ENCODE measurements around the gene LDLR. TPM values are rescaled to one million over a fixed set of nuclear protein-coding genes. Genes with fewer than 3 reads are reported as not detected.
"Not testable (repeated sequence)": the region's sequence is repeated elsewhere in the genome, so short reads cannot be mapped to it uniquely, and the experiment has no call there.

The LDLR gene
- total RNA-seq, 2 donors from 2014 or later: 61.0 to 101 TPM

DNA sequence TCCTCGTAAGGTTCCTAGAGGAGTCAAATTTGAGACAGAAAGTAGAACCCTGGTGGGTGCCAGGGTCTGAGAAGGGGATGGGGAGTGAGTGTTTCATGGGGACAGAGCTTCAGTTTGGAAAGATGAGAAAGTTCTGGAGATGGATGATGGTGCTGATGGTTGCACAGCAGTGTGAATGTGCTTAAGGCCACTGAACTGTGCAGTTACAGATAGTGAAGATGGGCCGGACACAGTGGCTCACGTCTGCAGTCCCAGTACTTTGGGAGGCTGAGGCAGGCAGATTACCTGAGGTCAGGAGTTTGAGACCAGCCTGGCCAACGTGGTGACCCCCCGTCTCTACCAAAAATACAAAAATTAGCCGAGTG lies 65.4 kb downstream of the LDLR start:
- H3K36me3 Mint-ChIP-seq (ENCODE audit: low read depth): peaks cover 7% of the 10 kb centered on the region
- H3K9me3 ChIP-seq (ENCODE audit: control insufficient read depth, low read length): no peaks in the 10 kb centered on the region
- H3K9ac ChIP-seq (ENCODE audit: extremely low read depth, low read length, poor library complexity, severe bottlenecking): peak overlapping the region; percentile 75
- TF ChIP-seq, protein P1, sequence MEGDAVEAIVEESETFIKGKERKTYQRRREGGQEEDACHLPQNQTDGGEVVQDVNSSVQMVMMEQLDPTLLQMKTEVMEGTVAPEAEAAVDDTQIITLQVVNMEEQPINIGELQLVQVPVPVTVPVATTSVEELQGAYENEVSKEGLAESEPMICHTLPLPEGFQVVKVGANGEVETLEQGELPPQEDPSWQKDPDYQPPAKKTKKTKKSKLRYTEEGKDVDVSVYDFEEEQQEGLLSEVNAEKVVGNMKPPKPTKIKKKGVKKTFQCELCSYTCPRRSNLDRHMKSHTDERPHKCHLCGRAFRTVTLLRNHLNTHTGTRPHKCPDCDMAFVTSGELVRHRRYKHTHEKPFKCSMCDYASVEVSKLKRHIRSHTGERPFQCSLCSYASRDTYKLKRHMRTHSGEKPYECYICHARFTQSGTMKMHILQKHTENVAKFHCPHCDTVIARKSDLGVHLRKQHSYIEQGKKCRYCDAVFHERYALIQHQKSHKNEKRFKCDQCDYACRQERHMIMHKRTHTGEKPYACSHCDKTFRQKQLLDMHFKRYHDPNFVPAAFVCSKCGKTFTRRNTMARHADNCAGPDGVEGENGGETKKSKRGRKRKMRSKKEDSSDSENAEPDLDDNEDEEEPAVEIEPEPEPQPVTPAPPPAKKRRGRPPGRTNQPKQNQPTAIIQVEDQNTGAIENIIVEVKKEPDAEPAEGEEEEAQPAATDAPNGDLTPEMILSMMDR (conservative IDR thresholded peaks at IDR 0.05): no peak
- H3K27ac Mint-ChIP-seq: no peak overlapping the region
- peaks cover 11% of the 10 kb centered on the region for H3K4me1 Mint-ChIP-seq
- H3K4me3 ChIP-seq (ENCODE audit: low read length): peak overlapping the region; percentile 92
- H3K27ac ChIP-seq (ENCODE audit: low read depth, low read length): no peak overlapping the region
- WGBS, 2 experiments (ENCODE audit: insufficient coverage in 1 of 2, insufficient read length in 1 of 2): 57 to 66% methylated on average over 6 of the region's 6 CpGs
- DNase-seq: no peak
- peak overlapping the region; percentile 73 for H3K4me3 Mint-ChIP-seq
- H3K4me1 ChIP-seq (ENCODE audit: control insufficient read depth, insufficient read depth, low read length): no peaks in the 10 kb centered on the region
- no peaks in the 10 kb centered on the region for H3K27me3 ChIP-seq (ENCODE audit: control insufficient read depth, insufficient read depth, low read length, poor library complexity, severe bottlenecking)
- no peaks in the 10 kb centered on the region for H3K9me3 Mint-ChIP-seq
- peaks cover 7% of the 10 kb centered on the region for H3K36me3 ChIP-seq (ENCODE audit: control insufficient read depth, insufficient read depth, low read length)
- no peaks in the 10 kb centered on the region for H3K27me3 Mint-ChIP-seq (ENCODE audit: insufficient read depth)

DNA sequence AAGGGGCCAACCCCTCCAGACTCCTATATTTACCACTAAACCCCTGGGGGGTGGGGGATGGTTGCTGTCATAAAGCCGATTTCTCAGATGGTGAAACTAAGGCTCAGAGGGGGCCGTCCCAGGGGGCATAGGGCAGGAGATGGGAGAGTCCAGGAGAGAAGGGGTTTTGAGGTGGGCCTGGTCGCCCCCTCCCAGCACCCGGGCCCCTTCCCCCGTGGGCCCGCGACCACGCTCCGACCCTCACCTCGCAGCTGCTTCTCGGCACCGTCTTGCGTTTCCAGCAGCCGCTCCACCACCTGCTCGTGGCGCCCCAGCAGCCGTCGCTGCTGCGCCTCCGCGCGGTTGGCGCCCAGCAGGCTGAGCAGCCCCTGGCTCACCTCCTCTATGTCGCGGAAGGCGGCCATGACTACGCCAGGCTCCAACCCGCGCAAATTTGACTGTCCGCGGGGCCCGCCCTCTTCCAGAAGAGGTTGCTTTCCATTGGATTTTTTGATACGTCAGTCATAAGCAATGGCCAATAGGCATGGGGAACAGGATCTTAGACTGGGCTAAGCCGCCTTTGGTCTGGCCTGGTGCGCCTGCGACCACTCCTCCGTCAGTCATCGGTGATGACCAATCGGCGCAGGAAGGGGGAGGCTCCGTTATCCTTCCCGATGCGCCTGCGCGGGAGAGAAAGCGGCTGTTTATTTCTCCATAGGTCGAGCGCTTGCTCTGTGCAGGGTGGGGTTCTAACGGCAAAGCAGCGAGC lies 66.3 kb downstream of the LDLR start, which contains the start of gene SPC24:
Gene SPC24, minus strand, starts transcription at position 410 of the 748 bp plus-strand sequence. Its CDS starts 6 bp downstream, at position 404.
- H3K9me3 ChIP-seq (ENCODE audit: control insufficient read depth, low read length): no peaks in the 10 kb centered on the region
- Mint-ChIP-seq H3K27me3 (ENCODE audit: insufficient read depth) (no peaks in the 10 kb centered on the region), H3K27ac (peak within 1 kb of the TSS; percentile 74), H3K4me1 (peaks cover 11% of the 10 kb centered on the region), H3K4me3 (peak within 1 kb of the TSS; percentile 73), H3K36me3 (ENCODE audit: low read depth) (peaks cover 7% of the 10 kb centered on the region), H3K9me3 (no peaks in the 10 kb centered on the region)
- no peaks in the 10 kb centered on the region for H3K4me1 ChIP-seq (ENCODE audit: control insufficient read depth, insufficient read depth, low read length)
- H3K36me3 ChIP-seq (ENCODE audit: control insufficient read depth, insufficient read depth, low read length): peaks cover 7% of the 10 kb centered on the region
- peak; percentile 99 for DNase-seq
- peak within 1 kb of the TSS; percentile 75 for H3K9ac ChIP-seq (ENCODE audit: extremely low read depth, low read length, poor library complexity, severe bottlenecking)
- 0 to 1% methylated on average over 25 to 50 of the region's 50 CpGs for WGBS, 2 experiments (ENCODE audit: insufficient coverage in 1 of 2, insufficient read length in 1 of 2)
- TF ChIP-seq, protein P1 (conservative IDR thresholded peaks at IDR 0.05): peak; percentile 14
- H3K4me3 ChIP-seq (ENCODE audit: low read length): peak within 1 kb of the TSS; percentile 92
- no peak within 1 kb of the TSS for H3K27ac ChIP-seq (ENCODE audit: low read depth, low read length)
- no peaks in the 10 kb centered on the region for H3K27me3 ChIP-seq (ENCODE audit: control insufficient read depth, insufficient read depth, low read length, poor library complexity, severe bottlenecking)

DNA sequence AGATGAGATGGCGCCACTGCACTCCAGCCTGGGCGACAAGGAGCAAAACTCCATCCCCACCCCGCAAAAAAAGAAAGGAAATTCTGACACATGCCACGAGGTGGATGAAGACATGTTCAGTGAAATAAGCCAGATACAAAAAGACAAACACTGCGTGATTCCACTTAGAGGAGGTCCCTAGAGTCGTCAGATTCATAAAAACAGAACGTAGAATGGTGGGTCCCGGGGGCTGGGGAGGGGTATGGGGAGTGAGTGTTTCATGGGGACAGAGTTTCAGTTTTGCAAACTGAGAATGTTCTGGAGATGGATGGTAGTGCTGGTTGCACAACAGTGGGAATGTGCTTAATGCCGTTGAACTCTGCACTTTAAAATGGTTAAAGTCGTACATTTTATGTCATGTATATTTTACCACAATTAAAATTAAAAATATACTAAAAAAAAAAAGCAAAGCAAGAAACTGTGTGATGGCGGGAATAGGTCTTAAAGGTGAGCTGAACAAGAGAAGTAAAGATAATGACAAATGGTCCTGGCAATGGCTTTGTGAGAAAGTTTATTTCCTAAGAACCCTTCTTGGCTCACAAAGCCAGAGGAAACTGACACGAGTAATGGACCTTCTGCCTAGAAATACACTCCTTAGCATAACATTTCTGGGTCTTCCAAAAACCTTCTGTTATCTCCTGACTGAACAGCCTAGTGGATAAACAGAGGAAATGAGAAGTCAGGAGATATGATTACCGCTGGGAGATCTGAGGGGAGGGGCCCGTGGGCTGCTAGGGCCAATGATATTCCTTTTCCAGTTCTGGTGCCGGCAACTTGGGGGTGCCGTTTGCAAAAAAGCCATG lies 70.6 kb downstream of the LDLR start:
- no peak for DNase-seq
- peaks cover 5% of the 10 kb centered on the region for H3K4me1 Mint-ChIP-seq
- peaks cover 9% of the 10 kb centered on the region for H3K36me3 Mint-ChIP-seq (ENCODE audit: low read depth)
- no peaks in the 10 kb centered on the region for H3K4me1 ChIP-seq (ENCODE audit: control insufficient read depth, insufficient read depth, low read length)
- H3K36me3 ChIP-seq (ENCODE audit: control insufficient read depth, insufficient read depth, low read length): no peaks in the 10 kb centered on the region
- H3K9me3 ChIP-seq (ENCODE audit: control insufficient read depth, low read length): no peaks in the 10 kb centered on the region
- 88 to 93% methylated on average over 9 to 16 of the region's 16 CpGs for WGBS, 2 experiments (ENCODE audit: insufficient coverage in 1 of 2, insufficient read length in 1 of 2)
- no peak overlapping the region for H3K27ac Mint-ChIP-seq
- no peak overlapping the region for H3K27ac ChIP-seq (ENCODE audit: low read depth, low read length)
- H3K4me3 ChIP-seq (ENCODE audit: low read length): no peak overlapping the region
- H3K4me3 Mint-ChIP-seq: no peak overlapping the region
- no peaks in the 10 kb centered on the region for H3K27me3 Mint-ChIP-seq (ENCODE audit: insufficient read depth)
- TF ChIP-seq, protein P1 (conservative IDR thresholded peaks at IDR 0.05): no peak
- no peaks in the 10 kb centered on the region for H3K27me3 ChIP-seq (ENCODE audit: control insufficient read depth, insufficient read depth, low read length, poor library complexity, severe bottlenecking)
- no peak overlapping the region for H3K9ac ChIP-seq (ENCODE audit: extremely low read depth, low read length, poor library complexity, severe bottlenecking)
- H3K9me3 Mint-ChIP-seq: no peaks in the 10 kb centered on the region

DNA sequence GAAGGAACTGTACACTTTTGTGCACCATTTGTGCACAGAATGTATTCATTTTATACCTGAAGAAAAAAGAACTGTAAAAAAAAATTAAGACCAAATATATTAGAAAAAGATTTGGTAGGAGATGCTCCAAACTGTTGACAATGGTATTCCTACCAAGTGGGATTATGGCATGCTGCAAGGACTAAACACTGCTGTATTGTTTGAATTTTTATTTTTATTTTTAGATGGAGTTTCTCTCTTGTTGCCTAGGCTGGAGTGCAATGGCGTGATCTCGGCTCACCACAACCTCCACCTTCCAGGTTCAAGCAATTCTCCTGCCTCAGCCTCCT lies 71.1 kb downstream of the LDLR start:
- not testable (repeated sequence) for H3K4me3 Mint-ChIP-seq; H3K27ac Mint-ChIP-seq; H3K9me3 Mint-ChIP-seq; H3K4me3 ChIP-seq (ENCODE audit: low read length); H3K4me1 ChIP-seq (ENCODE audit: control insufficient read depth, insufficient read depth, low read length); H3K9me3 ChIP-seq (ENCODE audit: control insufficient read depth, low read length); DNase-seq; H3K9ac ChIP-seq (ENCODE audit: extremely low read depth, low read length, poor library complexity, severe bottlenecking); H3K27me3 Mint-ChIP-seq (ENCODE audit: insufficient read depth); H3K36me3 ChIP-seq (ENCODE audit: control insufficient read depth, insufficient read depth, low read length); H3K4me1 Mint-ChIP-seq; H3K27ac ChIP-seq (ENCODE audit: low read depth, low read length); H3K27me3 ChIP-seq (ENCODE audit: control insufficient read depth, insufficient read depth, low read length, poor library complexity, severe bottlenecking)
- WGBS, 2 experiments (ENCODE audit: insufficient coverage in 1 of 2, insufficient read length in 1 of 2): 100% methylated on average over 2 of the region's 2 CpGs; no CpG with 5 or more reads in 1 of the 2 experiments
- H3K36me3 Mint-ChIP-seq (ENCODE audit: low read depth): peaks cover 14% of the 10 kb centered on the region

Measured in endodermal cell (in vitro differentiated cells).